ENCODE data around the gene COL28A1. TPM values are rescaled to one million over a fixed set of nuclear protein-coding genes. Genes with fewer than 3 reads are reported as not detected.

The COL28A1 gene
- total RNA-seq, 1 donor from 2014 or later: 0.60 TPM

- no peak for DNase-seq (ENCODE audit: low spot score)
- no peaks in the 10 kb centered on the region for H4K20me1 ChIP-seq (ENCODE audit: low read depth)
- no peak overlapping the region for H3K4me3 ChIP-seq
- peaks cover 2% of the 10 kb centered on the region for H3K9me3 Mint-ChIP-seq
- no peaks in the 10 kb centered on the region for H3K36me3 Mint-ChIP-seq
- H3K79me2 ChIP-seq (ENCODE audit: low read depth): no peaks in the 10 kb centered on the region
- no peaks in the 10 kb centered on the region for H3K9me3 ChIP-seq (ENCODE audit: low read depth)
- no peaks in the 10 kb centered on the region for H3K36me3 ChIP-seq
- no peak overlapping the region for H3K9ac ChIP-seq
- H3K4me1 Mint-ChIP-seq: no peaks in the 10 kb centered on the region
- no peak overlapping the region for H3K4me3 Mint-ChIP-seq
- TF ChIP-seq CTCF (IDR thresholded peaks at IDR 0.05): no peak
- TF ChIP-seq EZH2 (IDR thresholded peaks at IDR 0.05): no peak
- no peak for TF ChIP-seq EZH2phosphoT487 (IDR thresholded peaks at IDR 0.05)
- H3K27me3 ChIP-seq: no peaks in the 10 kb centered on the region
- H3F3A ChIP-seq (ENCODE audit: low read depth): no peaks in the 10 kb centered on the region
- H3K4me2 ChIP-seq: no peak overlapping the region
- H3K27ac Mint-ChIP-seq: no peak overlapping the region
- no peaks in the 10 kb centered on the region for H3K27me3 Mint-ChIP-seq (ENCODE audit: insufficient read depth, low read depth)
- H3K4me1 ChIP-seq: no peaks in the 10 kb centered on the region
- no peak overlapping the region for H2AFZ ChIP-seq (replicated peaks)
- no peak overlapping the region for H3K27ac ChIP-seq
Measured at GRCh38 chr7:7499892-7500291, 35.8 kb downstream of the COL28A1 start.

- no peak overlapping the region for H3K27ac Mint-ChIP-seq
- DNase-seq (ENCODE audit: low spot score): no peak
- TF ChIP-seq EZH2 (IDR thresholded peaks at IDR 0.05): no peak
- no peaks in the 10 kb centered on the region for H3K36me3 ChIP-seq
- no peak overlapping the region for H3K4me3 ChIP-seq
- H3K9me3 ChIP-seq (ENCODE audit: low read depth): no peaks in the 10 kb centered on the region
- no peaks in the 10 kb centered on the region for H3K4me1 Mint-ChIP-seq
- no peak overlapping the region for H3K4me3 Mint-ChIP-seq
- H3K27me3 ChIP-seq: no peaks in the 10 kb centered on the region
- H3K36me3 Mint-ChIP-seq: no peaks in the 10 kb centered on the region
- H3K27ac ChIP-seq: no peak overlapping the region
- no peak overlapping the region for H3K9ac ChIP-seq
- H2AFZ ChIP-seq (replicated peaks): no peak overlapping the region
- H3K27me3 Mint-ChIP-seq (ENCODE audit: insufficient read depth, low read depth): no peaks in the 10 kb centered on the region
- H3K79me2 ChIP-seq (ENCODE audit: low read depth): no peaks in the 10 kb centered on the region
- peaks cover 2% of the 10 kb centered on the region for H3K9me3 Mint-ChIP-seq
- no peaks in the 10 kb centered on the region for H3K4me1 ChIP-seq
- no peaks in the 10 kb centered on the region for H4K20me1 ChIP-seq (ENCODE audit: low read depth)
- H3K4me2 ChIP-seq: no peak overlapping the region
- H3F3A ChIP-seq (ENCODE audit: low read depth): no peaks in the 10 kb centered on the region
Measured at GRCh38 chr7:7498856-7499255, 36.8 kb downstream of the COL28A1 start.

- Histone ChIP-seq H3K79me2 (ENCODE audit: low read depth) (no peaks in the 10 kb centered on the region), H3K27ac (no peak overlapping the region), H3K36me3 (no peaks in the 10 kb centered on the region), H3F3A (ENCODE audit: low read depth) (no peaks in the 10 kb centered on the region), H3K4me1 (peaks cover 2% of the 10 kb centered on the region), H3K27me3 (no peaks in the 10 kb centered on the region), H3K9ac (no peak overlapping the region), H2AFZ (replicated peaks) (no peak overlapping the region), H3K4me3 (no peak overlapping the region), H3K4me2 (no peak overlapping the region), H4K20me1 (ENCODE audit: low read depth) (no peaks in the 10 kb centered on the region), H3K9me3 (ENCODE audit: low read depth) (no peaks in the 10 kb centered on the region)
- no peak for TF ChIP-seq EZH2 (IDR thresholded peaks at IDR 0.05)
- no peak for TF ChIP-seq EZH2phosphoT487 (IDR thresholded peaks at IDR 0.05)
- no peak for TF ChIP-seq CTCF (IDR thresholded peaks at IDR 0.05)
- H3K4me3 Mint-ChIP-seq: no peak overlapping the region
- H3K27me3 Mint-ChIP-seq (ENCODE audit: insufficient read depth, low read depth): no peaks in the 10 kb centered on the region
- DNase-seq (ENCODE audit: low spot score): no peak
- no peak overlapping the region for H3K27ac Mint-ChIP-seq
- H3K36me3 Mint-ChIP-seq: no peaks in the 10 kb centered on the region
- H3K4me1 Mint-ChIP-seq: peaks cover under 1% of the 10 kb centered on the region
- H3K9me3 Mint-ChIP-seq: no peaks in the 10 kb centered on the region
Measured at GRCh38 chr7:7496311-7496710, 39.4 kb downstream of the COL28A1 start.

GRCh38 chr7:7495171-7495570, 40.5 kb downstream of the COL28A1 start:
- Mint-ChIP-seq H3K4me1 (peaks cover 6% of the 10 kb centered on the region), H3K27me3 (ENCODE audit: insufficient read depth, low read depth) (no peaks in the 10 kb centered on the region), H3K4me3 (no peak overlapping the region), H3K9me3 (no peaks in the 10 kb centered on the region), H3K36me3 (no peaks in the 10 kb centered on the region), H3K27ac (no peak overlapping the region)
- TF ChIP-seq EZH2phosphoT487 (IDR thresholded peaks at IDR 0.05) (no peak), CTCF (IDR thresholded peaks at IDR 0.05) (no peak), EZH2 (IDR thresholded peaks at IDR 0.05) (no peak)
- H4K20me1 ChIP-seq (ENCODE audit: low read depth): no peaks in the 10 kb centered on the region
- DNase-seq (ENCODE audit: low spot score): no peak
- H3F3A ChIP-seq (ENCODE audit: low read depth): no peaks in the 10 kb centered on the region
- no peak overlapping the region for H2AFZ ChIP-seq (replicated peaks)
- no peaks in the 10 kb centered on the region for H3K9me3 ChIP-seq (ENCODE audit: low read depth)
- H3K4me3 ChIP-seq: no peak overlapping the region
- no peaks in the 10 kb centered on the region for H3K36me3 ChIP-seq
- no peaks in the 10 kb centered on the region for H3K27me3 ChIP-seq
- H3K79me2 ChIP-seq (ENCODE audit: low read depth): no peaks in the 10 kb centered on the region
- H3K27ac ChIP-seq: no peak overlapping the region
- no peak overlapping the region for H3K4me2 ChIP-seq
- H3K9ac ChIP-seq: no peak overlapping the region
- peaks cover 6% of the 10 kb centered on the region for H3K4me1 ChIP-seq

All from neural progenitor cell (in vitro differentiated cells).